H1 (cell line): ENCODE measurements around the gene ANO2. TPM values are rescaled to one million over a fixed set of nuclear protein-coding genes. Genes with fewer than 3 reads are reported as not detected.

Source experiments
- BCL11A ChIP-seq, 2 experiments: IDR thresholded peaks; one replicate each; pipeline ENCODE4 v1.6.1; 2011; ENCODE audit warnings: low read depth in 2 of 2, low read length in 2 of 2, mild to moderate bottlenecking in 2 of 2
- CREB1 ChIP-seq: IDR thresholded peaks from 2 replicates; pipeline ENCODE4 v1.6.1; 2012; ENCODE audit warnings: inconsistent platforms
- MAX ChIP-seq: IDR thresholded peaks from 2 replicates; pipeline ENCODE4 v1.6.1; 2012; ENCODE audit warnings: inconsistent platforms
- NRF1 ChIP-seq: IDR thresholded peaks from 2 replicates; pipeline ENCODE4 v1.6.1; 2011; ENCODE audit warnings: mild to moderate bottlenecking, low read depth, low read length, improper control_type of control experiment
- RAD21 ChIP-seq, 2 experiments: IDR thresholded peaks in 1 of 2; conservative IDR thresholded peaks in 1 of 2; 2 replicates each; pipeline ENCODE4 v1.6.1; 2011; ENCODE audit warnings: low read depth in 2 of 2, low read length in 2 of 2, improper control_type of control experiment in 1 of 2, inconsistent platforms in 1 of 2, mild to moderate bottlenecking in 1 of 2, moderate library complexity in 1 of 2
- SP4 ChIP-seq: IDR thresholded peaks from 2 replicates; pipeline ENCODE4 v1.6.1; 2012; ENCODE audit warnings: low read length, inconsistent platforms
- polyA plus RNA-seq, 7 experiments: library from polyadenylated mRNA; depleted of rRNA in 3 of 7; stranded (reverse) in 5 of 7; unstranded in 2 of 7; fragments of >200 nt in 5 of 7; fragments of 200-250 nt in 2 of 7; gene quantifications; 1 replicate in 5 of 7; 2 replicates in 1 of 7; 4 replicates in 1 of 7; pipeline versions ENCODE4 v1.2.1 to v1.2.3, GENCODE V29; 2011 to 2013; ENCODE audit warnings: missing spikeins in 2 of 7, mixed read lengths in 2 of 7
- total RNA-seq: library from RNA; stranded (reverse); fragmentation: NEBNext Ultra II Directional; extraction: Animal tissue kit (Norgen Biotek cat#: 25700); gene quantifications from 2 replicates; pipeline ENCODE4 v1.2.1, GENCODE V29; 2021

ANO2 gene
- total and polyA plus RNA-seq, 2 of the 8 experiments (the other 6 are each of a cell fraction or from before 2014, with no cell fraction given), result 1.9 to 5.5 TPM

GRCh38 chr12:5963515-5963914 is 18.5 kb upstream of the ANO2 start (continued):
- TF ChIP-seq NRF1, result no peak
- TF ChIP-seq CREB1, result no peak
- no peak for TF ChIP-seq RAD21 (IDR thresholded peaks at IDR 0.05 in 1 of 2, conservative IDR thresholded peaks at IDR 0.05 in 1 of 2; ENCODE audit: low read depth in 2 of 2, low read length in 2 of 2)
- TF ChIP-seq MAX, result no peak
- no peak for TF ChIP-seq SP4
- TF ChIP-seq BCL11A (IDR thresholded peaks at IDR 0.05; ENCODE audit: low read depth in 2 of 2, low read length in 2 of 2), result no peak
- TF ChIP-seq, all 59 proteins: peak for 0
